ENCODE results near the gene GPR155. TPM values are rescaled to one million over a fixed set of nuclear protein-coding genes. Genes with fewer than 3 reads are reported as not detected.

GPR155 gene, protein sequence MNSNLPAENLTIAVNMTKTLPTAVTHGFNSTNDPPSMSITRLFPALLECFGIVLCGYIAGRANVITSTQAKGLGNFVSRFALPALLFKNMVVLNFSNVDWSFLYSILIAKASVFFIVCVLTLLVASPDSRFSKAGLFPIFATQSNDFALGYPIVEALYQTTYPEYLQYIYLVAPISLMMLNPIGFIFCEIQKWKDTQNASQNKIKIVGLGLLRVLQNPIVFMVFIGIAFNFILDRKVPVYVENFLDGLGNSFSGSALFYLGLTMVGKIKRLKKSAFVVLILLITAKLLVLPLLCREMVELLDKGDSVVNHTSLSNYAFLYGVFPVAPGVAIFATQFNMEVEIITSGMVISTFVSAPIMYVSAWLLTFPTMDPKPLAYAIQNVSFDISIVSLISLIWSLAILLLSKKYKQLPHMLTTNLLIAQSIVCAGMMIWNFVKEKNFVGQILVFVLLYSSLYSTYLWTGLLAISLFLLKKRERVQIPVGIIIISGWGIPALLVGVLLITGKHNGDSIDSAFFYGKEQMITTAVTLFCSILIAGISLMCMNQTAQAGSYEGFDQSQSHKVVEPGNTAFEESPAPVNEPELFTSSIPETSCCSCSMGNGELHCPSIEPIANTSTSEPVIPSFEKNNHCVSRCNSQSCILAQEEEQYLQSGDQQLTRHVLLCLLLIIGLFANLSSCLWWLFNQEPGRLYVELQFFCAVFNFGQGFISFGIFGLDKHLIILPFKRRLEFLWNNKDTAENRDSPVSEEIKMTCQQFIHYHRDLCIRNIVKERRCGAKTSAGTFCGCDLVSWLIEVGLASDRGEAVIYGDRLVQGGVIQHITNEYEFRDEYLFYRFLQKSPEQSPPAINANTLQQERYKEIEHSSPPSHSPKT
- total RNA-seq, result 1.5 and 2.5 TPM in 2 replicates

DNA sequence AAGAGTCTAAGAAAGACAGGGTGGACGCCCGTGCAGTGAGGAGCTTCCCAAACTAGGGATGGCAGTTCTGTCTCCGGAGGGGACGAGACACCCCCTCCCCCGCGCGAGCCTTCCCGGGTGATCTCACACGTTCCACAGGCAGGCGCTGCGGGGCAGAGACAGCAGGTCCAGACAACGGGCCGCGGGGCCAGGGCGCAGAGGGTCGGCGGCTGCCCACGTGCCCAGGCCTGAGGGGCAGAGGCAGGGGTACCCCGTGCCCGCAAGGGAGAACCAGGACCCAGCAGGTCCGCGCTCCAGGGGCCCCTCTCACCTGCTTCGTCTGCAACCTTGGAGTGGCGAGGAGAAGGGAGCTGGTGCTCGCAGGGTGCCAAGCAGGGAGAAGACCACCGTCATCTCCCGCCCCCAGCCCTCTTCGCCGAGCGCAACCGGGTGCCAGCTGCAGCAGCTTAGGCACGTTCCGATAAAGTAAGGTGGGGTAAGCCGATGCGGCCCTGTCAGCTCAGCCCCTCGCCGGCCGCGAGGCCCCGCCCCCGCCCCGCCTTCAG, at the start of gene GPR155:
Gene GPR155 (minus strand): TSS at position 467 of the 545 bp plus-strand sequence. CDS start 5,073 bp downstream, outside the sequence.

DNA sequence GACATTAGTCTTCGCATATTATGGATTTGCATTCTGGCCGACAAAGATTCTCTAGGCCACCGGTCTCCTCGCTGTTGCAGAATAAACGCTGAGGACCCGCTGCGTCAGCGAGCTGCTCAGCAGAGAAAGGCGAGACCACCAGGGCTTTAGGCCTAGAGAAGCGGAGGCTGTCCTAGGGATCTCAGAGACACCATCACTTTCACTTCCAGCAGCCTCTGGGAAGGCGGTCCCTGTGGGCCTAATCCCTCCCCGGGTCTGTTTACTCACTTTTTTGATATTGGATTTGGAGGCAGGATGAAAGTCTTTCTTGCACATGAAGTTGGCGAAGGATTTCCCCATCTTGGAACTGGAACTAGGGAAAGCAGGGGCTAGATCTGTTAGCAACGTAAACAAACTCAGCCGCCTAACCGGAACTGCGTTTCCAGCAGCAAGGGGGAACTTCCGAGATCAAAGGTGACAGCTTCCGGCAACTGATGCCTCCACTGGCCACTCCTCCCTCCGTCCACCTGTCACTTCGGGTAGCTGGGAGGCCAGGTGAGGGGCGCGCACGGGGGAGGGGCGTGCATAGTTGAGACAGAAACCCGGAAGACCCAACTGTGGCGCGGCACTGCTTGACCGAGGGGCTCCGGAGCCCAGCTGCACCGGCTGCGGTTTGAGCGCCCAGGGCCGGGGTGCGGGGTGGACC, 91.4 kb downstream of the GPR155 start, which contains the start of gene SCRN3:
Gene SCRN3 (plus strand): TSS at position 447 of the 685 bp plus-strand sequence. CDS start 2,554 bp downstream, outside the sequence.

Other genes starting within 250 kb of the GPR155 start
- 77.2 and 86.2 TPM in 2 replicates for gene OLA1, start 238.5 kb downstream of the GPR155 start, total RNA-seq
- not detected in 2 replicates for gene SP9, start 152.1 kb downstream of the GPR155 start, total RNA-seq
- gene SCRN3, start 91.3 kb downstream of the GPR155 start, total RNA-seq, result 10.1 and 23.0 TPM in 2 replicates
- 11.8 and 19.1 TPM in 2 replicates for gene WIPF1, start 110.8 kb upstream of the GPR155 start, total RNA-seq